HG03342 (cell line): Measurements from ENCODE around the gene ZNF804A.

Experiments used
- ATAC-seq: cut with Tn5 transposase; IDR thresholded peaks from one replicate; pipeline ENCODE4 v1.9.1; 2021; ENCODE audit warnings: mild to moderate bottlenecking, moderate library complexity; ENCODE audit not compliant: unreplicated experiment

Gene ZNF804A

DNA sequence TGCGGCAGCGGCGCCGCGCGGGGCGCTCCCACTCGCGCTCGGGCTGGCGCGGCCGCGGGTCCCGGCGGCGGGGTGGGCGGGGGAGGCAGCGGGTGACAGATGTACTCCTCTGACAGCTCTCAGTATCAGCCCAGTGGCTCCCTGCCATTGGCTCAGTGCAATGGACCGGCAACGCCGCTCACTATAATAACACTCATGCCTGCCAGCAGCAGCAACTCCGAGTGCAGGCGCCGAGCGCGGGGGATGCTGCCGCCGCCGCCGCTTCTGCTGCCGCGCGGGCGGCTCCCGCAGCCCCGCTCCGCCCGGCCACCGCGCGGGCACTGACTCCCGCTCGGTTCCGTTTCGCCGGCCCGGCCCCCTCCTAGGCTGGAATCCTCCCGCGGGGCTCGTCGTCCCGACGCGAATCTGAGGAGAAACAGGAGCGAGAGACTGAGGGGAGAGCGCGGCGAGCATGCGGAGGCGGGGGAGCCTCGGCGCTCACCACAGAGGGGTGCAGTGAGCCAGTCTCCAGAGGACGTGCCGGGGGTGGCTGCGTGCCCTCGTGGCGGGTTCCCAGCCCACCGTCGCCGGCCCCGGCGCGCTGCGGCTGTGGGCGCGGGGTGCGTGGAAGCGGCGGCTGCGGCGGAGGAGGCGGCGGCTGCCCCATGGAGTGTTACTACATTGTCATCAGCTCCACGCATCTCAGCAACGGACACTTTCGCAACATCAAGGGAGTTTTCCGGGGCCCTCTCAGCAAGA lies at the start of gene ZNF804A:
TSS of gene ZNF804A (plus strand) at position 214 of the 738 bp plus-strand sequence. CDS start at position 645, 431 bp downstream.
- ATAC-seq, result peak; percentile 77

DNA sequence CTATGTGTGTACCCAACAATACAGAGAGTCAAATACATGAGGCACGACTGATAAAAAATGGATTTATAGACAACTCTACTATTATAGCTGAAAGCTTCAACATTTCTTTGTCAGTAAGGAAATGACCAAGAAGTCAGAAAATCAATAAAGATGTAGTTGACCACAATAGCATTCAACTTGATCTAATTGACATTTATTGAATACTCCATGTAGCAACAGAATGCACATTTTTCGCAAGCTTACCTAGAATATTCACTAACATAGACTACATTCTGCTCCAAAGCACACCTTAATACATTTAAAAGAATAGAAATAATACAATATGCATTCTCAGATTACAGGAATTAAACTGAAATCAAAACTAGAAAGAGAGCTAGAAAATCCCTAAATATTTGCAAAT lies 49.2 kb upstream of the ZNF804A start:
- ATAC-seq, result no peak

DNA sequence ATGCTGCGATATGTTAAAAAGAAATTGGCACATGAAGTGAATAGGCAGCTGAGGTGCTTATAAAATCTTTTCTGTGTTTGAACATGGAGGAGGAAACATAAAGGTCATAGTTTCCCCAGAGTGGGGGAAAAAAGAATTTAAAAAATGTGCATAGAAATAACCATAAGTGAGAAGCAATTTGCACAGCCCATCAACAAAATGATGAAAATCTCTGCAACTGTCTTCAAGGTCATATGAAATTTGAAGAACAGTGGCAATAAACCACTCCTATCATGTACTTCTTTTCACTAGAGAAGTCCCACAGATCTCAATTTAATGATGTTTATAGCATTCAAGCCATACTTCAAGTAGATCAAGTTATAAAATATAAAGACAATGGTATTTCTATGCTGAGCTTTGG lies 46.7 kb upstream of the ZNF804A start:
- no peak for ATAC-seq

DNA sequence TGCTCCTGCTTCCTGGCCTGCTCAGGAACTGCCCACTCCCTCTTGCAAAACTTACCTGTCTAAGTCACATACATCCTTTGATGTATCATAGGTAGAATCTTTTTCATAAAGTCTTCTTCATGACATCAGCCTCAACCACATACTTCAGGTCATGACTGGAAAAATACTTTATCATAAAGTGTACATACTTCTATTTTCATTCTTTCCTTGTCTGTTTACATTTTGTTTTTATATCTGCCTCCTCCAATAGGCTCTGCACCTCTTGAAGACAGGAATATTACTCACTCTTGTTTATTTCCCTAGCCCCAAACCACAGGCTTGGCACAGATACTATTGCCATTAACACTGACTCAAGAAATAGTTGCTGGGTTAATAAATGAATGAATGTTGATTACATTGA lies 43.6 kb upstream of the ZNF804A start:
- no peak for ATAC-seq

DNA sequence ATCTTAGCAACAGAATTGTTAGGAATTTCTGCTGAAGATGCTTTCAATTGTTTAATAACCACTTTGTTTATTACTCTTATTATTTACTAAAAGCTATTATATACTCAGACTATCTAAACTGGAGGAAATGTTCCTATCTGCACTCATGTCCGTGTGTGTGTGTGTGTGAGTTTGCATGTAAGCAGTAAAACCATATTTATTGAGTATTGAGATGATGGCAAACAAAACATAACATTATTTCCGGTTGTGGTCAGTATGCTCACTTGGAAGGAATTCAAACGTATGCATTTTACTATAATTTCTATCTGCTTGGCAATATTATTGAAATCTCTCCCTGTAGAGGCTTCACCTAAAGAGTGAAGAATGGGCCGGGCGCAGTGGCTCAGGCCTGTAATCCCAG lies 43.0 kb upstream of the ZNF804A start:
- ATAC-seq, result no peak

DNA sequence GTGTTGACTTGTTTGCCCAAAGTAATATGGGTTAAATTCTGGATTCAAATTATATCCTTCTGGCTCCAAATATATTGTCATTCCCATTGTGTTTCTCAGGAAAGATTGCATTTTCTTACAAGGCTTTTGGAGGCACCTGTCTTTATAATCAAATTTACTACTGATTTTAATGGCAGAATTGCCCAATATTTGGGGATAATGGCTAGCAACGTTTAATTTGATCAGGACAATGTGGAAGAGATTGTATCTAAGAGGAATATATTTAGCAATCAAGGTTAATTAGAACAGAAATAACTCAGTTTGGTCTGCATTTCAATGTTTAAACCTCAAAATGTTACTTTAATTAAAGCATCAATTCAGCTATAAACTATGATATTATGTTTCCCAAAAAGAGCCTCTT lies 41.7 kb upstream of the ZNF804A start:
- no peak for ATAC-seq

DNA sequence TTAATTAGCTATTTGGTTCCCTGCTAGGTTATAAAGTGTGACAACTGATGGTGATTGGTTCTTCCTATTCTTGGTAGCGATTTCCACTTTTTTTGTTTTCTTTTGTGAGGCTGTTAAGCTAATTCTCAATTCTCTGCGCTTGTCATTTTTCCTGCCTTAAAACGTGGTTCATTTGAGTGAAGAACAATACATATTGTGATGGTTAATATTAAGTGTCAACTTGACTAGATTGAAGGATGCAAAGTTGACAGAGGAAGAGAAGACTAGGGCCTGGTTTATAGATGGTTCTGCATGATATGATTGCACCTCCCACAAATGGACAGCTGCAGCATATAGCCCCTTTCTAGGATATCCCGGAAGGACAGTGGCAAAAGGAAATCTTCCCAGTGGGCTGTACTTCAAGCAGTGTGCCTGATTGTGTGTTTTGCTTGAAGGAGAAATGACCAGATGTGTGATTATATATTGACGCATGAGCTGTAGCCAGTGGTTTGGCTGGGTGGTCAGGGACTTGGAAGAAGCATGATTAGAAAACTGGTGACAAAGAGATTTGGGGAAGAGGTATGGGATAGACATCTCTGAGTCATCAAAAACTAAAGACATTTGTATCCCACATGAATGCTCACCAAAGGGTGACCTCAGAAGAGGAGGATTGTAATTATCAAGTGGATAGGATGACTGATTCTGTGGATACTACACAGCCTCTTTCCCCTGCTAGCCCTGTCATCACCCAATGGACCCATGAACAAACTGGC lies 39.4 kb upstream of the ZNF804A start:
- no peak for ATAC-seq

DNA sequence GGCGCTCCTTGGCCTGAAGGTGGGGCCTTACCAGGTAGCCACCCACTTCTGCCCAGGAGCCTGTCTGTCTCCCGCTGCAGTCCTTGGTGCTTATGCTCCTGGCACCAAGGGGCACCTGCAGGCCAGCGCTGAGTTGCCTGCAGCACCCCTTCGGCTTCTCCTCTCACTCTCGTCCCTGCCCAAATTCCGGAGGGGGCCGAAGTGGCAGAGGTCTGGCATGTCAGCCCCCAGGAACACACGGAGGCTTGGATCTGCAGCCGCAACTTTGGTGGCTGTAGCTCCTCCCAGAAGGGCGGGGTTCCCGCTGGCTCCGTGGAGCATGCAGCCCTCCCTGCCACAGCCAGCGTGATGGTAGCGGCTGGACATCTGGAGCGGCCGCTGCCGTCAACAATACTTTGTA lies 37.7 kb upstream of the ZNF804A start:
- ATAC-seq, result no peak

DNA sequence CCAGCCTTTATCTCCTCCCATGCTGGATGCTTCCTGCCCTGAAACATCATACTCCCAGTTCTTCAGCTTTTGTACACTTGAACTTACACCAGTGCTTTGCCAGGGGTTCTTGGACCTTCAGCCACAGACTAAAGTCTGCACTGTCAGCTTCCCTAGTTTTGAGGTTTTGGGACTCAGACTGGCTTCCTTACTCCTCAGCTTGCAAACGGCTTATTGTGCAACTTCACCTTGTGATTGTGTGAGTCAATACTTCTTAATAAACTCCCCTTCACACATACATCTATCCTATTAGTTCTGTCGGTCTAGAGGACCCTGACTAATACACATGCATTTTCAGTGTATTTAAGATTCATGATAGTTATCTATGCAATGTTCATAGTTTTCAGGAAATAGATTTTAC lies 35.8 kb upstream of the ZNF804A start:
- ATAC-seq, result no peak

DNA sequence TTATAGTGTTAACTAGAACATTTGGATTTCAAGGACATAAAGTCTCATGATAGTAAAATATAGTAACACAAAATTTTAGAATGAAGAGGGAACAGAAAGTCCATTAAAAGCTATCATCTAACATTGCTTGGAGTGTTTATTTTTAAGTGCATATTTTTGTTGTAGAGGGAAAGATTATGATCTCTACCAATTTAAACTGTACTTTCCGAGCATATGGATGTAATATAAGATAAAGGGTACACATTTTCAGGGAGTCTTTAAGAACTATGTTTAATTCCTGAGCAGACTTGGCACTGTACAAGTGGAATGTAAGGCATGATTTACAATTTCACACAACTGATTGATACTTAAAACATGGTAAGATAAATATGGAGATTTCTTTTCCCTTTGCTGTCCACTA lies 34.2 kb upstream of the ZNF804A start:
- no peak for ATAC-seq

DNA sequence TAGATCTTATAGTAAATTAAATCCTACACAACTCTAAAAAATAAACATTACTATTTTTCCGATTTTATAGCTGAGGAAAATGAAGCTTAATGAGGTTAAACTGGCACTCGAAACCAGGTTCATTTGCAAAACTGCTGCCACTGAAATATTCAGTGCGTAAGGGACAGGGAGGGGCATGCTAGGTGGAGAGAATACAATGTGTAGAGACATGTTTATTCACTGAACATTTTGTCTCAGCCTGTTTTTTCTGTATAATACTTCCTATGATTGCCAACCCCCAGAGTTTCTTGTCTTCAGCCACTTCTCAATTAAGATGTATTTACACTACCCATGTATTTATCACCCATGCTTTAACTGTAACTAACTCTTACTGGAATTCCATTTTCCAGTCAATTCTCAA lies 31.6 kb upstream of the ZNF804A start:
- no peak for ATAC-seq

DNA sequence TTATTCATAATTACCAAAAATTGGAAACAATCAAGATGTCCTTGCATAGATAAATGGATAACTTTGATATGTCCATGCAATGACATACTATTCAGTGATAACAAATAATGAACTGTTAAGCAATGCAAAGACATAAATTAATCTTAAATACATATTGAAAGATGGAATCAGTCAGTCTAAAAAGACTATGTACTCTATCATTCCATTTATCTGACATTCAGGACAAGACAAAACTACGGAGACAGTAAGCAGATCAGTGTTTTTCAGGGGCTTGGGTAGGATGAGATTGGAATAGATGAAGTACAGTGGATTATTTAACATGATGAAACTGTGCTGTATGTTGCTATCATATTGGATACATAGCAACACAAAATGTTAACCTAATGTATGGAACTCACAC lies 21.3 kb upstream of the ZNF804A start:
- ATAC-seq, result no peak

DNA sequence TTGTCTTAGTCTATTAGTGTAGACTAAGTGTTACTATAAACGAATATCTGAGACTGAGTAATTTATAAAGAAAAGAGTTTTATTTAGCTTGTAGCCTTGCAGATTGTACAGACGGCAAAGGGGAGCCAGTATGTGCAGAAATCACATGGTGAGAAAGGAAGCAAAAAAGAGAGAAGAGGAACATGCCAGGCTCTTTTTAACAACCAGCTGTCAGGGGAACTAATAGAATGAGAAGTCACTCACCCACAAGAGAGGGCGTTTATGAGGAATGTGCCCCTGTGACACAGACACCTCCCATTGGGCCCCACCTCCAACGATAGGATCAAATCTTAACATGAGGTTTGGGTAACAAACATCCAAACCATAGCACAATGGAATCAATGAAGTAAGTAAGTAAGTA lies 20.6 kb upstream of the ZNF804A start:
- ATAC-seq, result no peak

DNA sequence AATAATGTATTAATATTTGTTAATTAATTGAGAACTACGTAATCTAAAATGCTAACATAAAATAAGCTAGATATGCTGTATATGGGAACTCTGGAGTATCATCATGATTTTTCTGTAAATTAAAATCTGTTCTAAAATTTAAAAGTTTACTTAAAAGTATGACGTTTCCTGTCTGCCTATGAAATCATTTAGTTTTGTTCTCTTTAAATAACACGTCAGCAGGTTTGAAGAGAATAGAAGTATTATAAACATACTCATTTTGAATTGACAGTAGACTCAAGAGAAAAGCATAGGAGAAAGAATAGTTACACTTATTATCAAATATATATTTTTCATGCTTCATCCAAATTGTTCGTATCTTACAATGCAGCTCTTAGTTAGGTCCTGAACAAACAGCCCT lies 19.1 kb upstream of the ZNF804A start:
- ATAC-seq, result no peak

DNA sequence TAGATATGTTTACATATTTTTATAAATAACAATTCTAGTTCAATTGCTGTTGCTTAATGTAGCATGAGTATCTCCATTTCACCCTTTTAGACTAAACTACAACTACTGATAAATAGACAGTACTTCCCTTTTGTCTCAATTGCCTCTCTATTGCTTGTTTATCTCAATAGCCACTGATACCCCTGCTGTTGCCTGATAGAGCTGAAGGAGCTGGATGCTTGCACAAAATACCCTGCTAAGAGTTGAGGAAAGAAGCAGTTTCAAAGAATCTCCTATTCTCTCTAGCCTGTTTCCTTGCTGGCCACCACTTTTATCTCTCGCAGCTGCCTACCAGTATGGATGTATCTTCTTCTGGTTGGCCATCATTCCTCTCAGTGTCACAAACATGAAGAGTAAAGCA lies 16.9 kb upstream of the ZNF804A start:
- no peak for ATAC-seq

DNA sequence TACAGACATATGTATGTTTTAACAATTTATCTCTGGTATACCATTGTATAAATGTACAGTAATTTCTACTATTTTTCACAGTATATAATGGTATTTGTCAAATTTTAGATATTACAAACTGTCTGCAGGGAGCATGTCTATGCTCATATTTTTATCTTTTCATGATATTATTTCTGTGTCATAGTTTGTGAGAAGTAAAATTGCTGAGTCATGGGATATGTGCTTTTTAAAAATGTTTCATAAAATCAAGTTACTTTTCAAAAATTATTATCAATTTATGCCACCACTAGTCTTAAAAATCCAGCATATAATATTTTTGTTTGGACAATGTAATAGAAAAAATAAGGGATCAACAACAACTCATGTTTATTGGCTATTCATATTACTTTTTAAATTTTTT lies 9.1 kb upstream of the ZNF804A start:
- no peak for ATAC-seq

DNA sequence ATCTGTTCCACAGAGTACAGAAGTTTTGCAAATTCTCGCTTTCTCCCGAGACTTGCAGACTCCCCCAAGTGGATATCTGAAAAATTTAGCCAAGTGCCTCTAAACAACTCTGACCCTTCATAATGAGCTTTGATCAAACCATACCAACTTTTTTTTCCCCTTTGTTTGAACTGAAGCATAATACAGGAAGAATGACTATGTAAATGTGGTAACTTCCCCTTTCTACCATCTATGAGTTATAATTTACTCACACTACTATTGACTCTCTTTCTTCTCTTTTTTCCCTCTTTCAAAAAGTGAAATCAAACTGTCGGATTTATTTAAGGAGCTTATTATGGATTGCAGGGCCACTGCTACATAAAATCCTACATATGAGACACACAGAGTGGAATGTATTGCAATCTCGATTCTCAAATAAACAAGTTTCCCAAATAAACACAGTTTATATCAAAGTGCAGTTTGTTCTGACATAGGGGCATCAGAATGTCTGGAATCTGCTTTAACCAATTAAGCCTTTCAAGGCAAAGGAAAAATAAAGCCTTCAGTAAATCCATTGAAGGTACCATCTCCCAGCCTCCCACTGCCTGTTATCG lies 1.4 kb upstream of the ZNF804A start:
- no peak for ATAC-seq

DNA sequence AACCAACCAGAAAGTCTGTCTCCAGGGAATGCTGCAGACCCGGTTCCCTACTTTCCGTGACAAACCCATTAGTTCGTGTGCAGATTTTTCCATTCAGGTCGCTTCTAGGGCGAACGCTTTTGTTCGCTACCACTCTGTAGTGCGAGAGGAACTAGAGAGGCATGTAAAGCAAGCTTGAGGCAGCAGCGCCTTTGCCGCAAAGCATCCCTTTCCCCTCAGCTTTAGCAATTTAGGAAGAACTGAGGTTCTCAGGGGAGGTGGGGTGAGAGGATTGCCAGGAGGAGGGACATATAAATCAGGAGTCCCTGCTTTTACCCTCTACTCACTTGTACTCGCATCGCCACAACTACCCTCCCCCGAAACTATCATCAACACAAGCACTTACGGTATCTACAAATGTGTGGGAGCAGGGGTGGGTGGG lies 748 bp upstream of the ZNF804A start:
- ATAC-seq, result no peak

DNA sequence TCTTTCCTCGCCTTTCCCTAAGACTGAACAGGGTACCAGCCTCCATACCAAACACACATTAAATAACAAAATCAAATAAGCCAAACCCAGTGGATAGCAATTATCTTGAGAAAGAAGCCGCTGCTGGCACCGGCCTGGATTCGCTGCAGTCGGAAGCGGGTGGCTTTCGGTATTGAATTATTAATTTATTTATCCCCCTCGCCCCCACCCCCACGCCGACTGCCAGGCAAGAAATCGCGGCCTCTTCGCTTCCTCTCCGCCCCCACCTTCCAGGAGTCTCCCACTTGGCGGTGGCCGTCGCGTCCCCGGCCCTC lies 370 bp upstream of the ZNF804A start:
- ATAC-seq, result peak; percentile 10

DNA sequence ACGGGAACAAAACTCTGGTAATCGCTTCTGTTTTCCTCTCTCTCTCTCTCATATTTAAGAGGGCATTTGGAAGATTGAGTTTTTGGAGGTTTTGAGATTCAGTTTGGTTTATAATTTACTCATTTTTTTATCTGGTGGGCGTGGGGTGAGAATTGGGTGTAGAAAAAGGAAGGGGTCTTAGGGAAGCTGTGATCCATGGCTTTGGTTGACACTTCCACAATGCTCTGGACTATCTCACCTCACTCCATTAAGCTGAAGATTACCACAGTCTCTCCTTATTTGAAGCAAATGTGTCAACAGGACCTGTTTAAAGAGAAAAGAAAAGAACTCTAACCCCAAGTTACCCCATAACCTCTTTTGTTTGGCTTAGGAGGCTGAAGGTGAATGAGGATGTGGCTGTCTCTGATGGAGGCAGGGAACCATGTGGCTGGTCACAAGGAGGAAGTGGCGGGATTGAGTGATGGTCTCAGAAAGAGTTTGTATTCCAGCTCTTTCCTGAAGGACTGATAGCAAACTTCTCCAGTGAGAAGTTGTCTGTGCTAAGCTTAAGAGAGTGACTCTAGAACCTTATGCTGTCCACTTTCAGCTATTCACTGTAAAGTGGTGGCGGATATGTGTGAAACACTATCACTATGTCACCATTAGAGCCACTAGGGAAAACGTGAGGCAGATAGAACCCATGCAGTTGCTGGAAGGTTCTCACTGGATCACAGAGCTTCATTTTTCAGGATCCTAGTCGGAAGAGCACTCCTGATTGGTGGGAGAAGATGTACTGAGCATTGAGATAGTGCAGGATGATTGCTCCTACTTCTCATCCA lies 934 bp downstream of the ZNF804A start:
- no peak for ATAC-seq

DNA sequence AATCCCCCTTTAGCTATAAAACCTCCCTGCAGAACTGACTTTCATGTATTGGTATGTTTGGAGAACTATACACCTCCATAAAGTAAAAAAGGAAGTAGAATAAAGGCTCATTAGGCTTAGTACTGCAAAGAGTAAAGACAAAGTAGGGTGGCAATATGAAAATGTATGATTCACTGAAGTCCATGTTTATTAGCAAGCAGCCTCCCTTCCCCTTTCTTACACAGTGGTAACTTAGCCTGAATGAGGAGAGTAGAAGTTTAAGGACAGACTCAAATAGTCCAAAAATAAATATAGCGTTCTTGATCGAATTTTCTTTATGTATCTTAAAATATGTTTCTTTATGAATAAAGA lies 1.5 kb downstream of the ZNF804A start:
- ATAC-seq, result no peak

DNA sequence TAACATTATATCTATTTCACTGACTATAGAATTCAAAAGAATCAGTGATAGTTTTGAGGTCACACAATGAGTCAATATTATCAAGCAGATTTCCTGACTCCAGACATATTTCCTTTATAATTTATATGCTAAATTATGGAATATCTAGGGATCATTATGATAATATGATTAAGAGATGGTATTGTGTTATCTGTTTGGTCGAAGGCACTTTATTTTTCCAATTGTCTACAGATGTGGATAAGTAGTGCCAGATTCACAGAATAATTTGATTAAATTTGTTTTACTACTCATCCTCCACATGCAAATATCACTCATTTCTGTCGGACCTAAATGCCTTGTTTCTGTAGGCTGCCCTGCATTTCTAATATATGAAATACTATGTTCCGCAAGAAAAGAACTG lies 4.4 kb downstream of the ZNF804A start:
- ATAC-seq, result no peak
